Heart right ventricle (tissue), 16 donors: ENCODE results near the gene RERG. TPM values are rescaled to one million over a fixed set of nuclear protein-coding genes. Genes with fewer than 3 reads are reported as not detected.

Experiments
- ATAC-seq, 8 donors: fragments of 200-7000 bp; cut with Tn5 transposase; one replicate each; pipeline ENCODE4 v1.9.1; 2020; ENCODE audit warnings: mild to moderate bottlenecking in 8 of 8, moderate library complexity in 8 of 8, moderate number of reproducible peaks in 1 of 8
- DNase-seq, 2 donors: peaks; one replicate each; pipeline ENCODE4 v3.0.0-alpha.2; 2020
- H3K27ac ChIP-seq, 10 donors: fragments of 200-600 bp; sonication (generic) in 2 of 10; one replicate each; pipeline versions ENCODE4 v1.5.0 to v1.8.0; 2020 to 2022; ENCODE audit warnings: mild to moderate bottlenecking in 3 of 10
- H3K27me3 ChIP-seq, 7 donors: fragments of 200-600 bp; one replicate each; pipeline ENCODE4 v1.8.0; 2021 to 2022; ENCODE audit warnings: mild to moderate bottlenecking in 2 of 7
- H3K36me3 ChIP-seq, 9 donors: fragments of 200-600 bp; sonication (generic) in 1 of 9; one replicate each; pipeline versions ENCODE4 v1.5.0 to v1.8.0; 2020 to 2022; ENCODE audit warnings: mild to moderate bottlenecking in 2 of 9
- H3K4me1 ChIP-seq, 9 donors: fragments of 200-600 bp; sonication (generic) in 1 of 9; one replicate each; pipeline versions ENCODE4 v1.5.0 to v1.8.0; 2020 to 2022; ENCODE audit warnings: mild to moderate bottlenecking in 4 of 9
- H3K4me3 ChIP-seq, 10 donors: fragments of 200-600 bp; sonication (generic) in 2 of 10; one replicate each; pipeline versions ENCODE4 v1.5.0 to v1.8.0; 2020 to 2022; ENCODE audit warnings: mild to moderate bottlenecking in 7 of 10, moderate library complexity in 2 of 10
- H3K9me3 ChIP-seq, 11 donors: fragments of 200-600 bp in 10 of 11; sonication (generic) in 2 of 11; one replicate each; pipeline versions ENCODE4 v1.5.0 to v1.8.0; 2013 to 2022; ENCODE audit warnings: mild to moderate bottlenecking in 2 of 11, control low read depth in 1 of 11, moderate library complexity in 1 of 11
- WGBS, 2 donors: extraction: QIAGEN DNeasy Blood & Tissue Kit; methylation state at CpG; one replicate each; pipeline ENCODE4 v1.1.7; 2013; ENCODE audit warnings: inconsistent platforms in 1 of 2; 5-methylcytosine and 5-hydroxymethylcytosine counted together
- intact Hi-C, 10 donors: fragments of 100-400 bp; cut with DNase I; formaldehyde crosslinking; loops; one replicate each; pipeline versions ENCODE4 v1.11.1 to v1.14.2; 2022
- polyA plus RNA-seq, 2 donors: library from polyadenylated mRNA; stranded (reverse); fragments of 200-250 nt; gene quantifications; one replicate each; pipeline ENCODE4 v1.2.3, GENCODE V29; 2013
- total RNA-seq, 10 donors: library from RNA; stranded (reverse); fragmentation: NEBNext Ultra II Directional in 3 of 10; extraction: Animal tissue kit (Norgen Biotek cat#: 25700) in 3 of 10; gene quantifications; one replicate each; pipeline versions ENCODE4 v1.2.1 to v1.2.4, GENCODE V29; 2021 to 2023
- TF ChIP-seq, protein P1 (sequence below), 9 donors: fragments of 200-600 bp; sonication (generic) in 2 of 9; IDR thresholded peaks; one replicate each; pipeline versions ENCODE4 v1.5.0 to v1.8.0; 2021 to 2022; ENCODE audit warnings: antibody characterized with exemption in 9 of 9, mild to moderate bottlenecking in 5 of 9, moderate library complexity in 1 of 9
- donor health status: Arrhythmogenic right ventricular cardiomyopathy.
- donor health status: ischemic (EF 13 %, LVEDD 7.1; RV severe dilation, severe dysfunction).
- donor health status: healthy with polysubstance abuse.
- donor health status: DM: no; HTN: yes; CAD: no.
- donor health status: DM: no; HTN: no; CAD: no.
- donor health status: ischemic (EF 25% LVEDD 6.9; RV normal size, moderate dysfunction).
- donor health status: ischemic (EF 25% LVEDD 5.7; RV mildly dilated, moderate dysfunction).
- donor health status: healthy.
- donor health status: DM: yes; HTN: yes; CAD: no.
- donor health status: Ischemic cardiomyopathy.
- donor health status: ischemic (EF 35%, LVEDD 5.7; RV mildly dilated, moderate dysfunction).
- donor health status: nonischemic (EF 11% LVEDD 7.7; RV severe dilation, severe dysfunction).
- donor health status: DM: yes; HTN: yes; CAD: no.
- donor health status: PGD.
- donor health status: ischemic (EF 29% LVEDD 5.4; RV normal size, mild dysfunction).
- donor health status: nonischemic (EF 23%, LVEDD 6.1; RV moderate dilation, normal function).

RERG gene
- total and polyA plus RNA-seq, 12 donors = 2.1 to 9.7 (median 2.7) TPM

DNA sequence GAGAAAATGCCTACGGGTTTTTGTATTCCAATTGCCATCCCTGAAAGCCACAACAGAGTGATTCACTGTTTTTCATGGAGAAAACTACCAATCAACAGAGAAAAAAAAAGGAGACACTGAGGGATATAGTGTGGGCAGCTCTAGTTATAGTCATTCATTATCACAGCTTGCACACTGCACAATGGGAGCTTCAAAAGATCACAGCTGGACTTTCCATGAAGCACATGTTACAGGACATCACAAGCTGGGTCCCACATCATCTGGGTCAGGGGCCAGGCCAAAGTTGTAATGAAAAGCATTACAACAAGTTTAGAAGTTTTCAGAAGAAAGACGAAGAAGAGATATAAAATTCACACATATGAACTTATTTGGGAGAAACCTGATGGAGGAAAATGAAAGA lies 41.5 kb downstream of the RERG start:
- H3K27me3 ChIP-seq = peaks cover 0 to 4% (median 0%) of the 10 kb centered on the region in 7 donors
- H3K9me3 ChIP-seq = peaks cover 0 to 6% (median 0%) of the 10 kb centered on the region in 11 donors
- TF ChIP-seq, protein P1, sequence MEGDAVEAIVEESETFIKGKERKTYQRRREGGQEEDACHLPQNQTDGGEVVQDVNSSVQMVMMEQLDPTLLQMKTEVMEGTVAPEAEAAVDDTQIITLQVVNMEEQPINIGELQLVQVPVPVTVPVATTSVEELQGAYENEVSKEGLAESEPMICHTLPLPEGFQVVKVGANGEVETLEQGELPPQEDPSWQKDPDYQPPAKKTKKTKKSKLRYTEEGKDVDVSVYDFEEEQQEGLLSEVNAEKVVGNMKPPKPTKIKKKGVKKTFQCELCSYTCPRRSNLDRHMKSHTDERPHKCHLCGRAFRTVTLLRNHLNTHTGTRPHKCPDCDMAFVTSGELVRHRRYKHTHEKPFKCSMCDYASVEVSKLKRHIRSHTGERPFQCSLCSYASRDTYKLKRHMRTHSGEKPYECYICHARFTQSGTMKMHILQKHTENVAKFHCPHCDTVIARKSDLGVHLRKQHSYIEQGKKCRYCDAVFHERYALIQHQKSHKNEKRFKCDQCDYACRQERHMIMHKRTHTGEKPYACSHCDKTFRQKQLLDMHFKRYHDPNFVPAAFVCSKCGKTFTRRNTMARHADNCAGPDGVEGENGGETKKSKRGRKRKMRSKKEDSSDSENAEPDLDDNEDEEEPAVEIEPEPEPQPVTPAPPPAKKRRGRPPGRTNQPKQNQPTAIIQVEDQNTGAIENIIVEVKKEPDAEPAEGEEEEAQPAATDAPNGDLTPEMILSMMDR (IDR thresholded peaks at IDR 0.05) = no peak
- H3K36me3 ChIP-seq = no peaks in the 10 kb centered on the region
- DNase-seq (peak in 1 of 2 donors; percentile 21), ATAC-seq (peak in 5 of 8 donors; percentile 49 to 82 (median 76))
- H3K4me3 ChIP-seq = no peak overlapping the region
- WGBS, 2 donors = 63 to 77% methylated on average over 2 of the region's 2 CpGs
- intact Hi-C loops = loop anchor here in 1 of 10 donors (5.0 kb wide), 1 partner anchor 38 kb away; no protein-coding TSS in a partner anchor
- peaks cover 0 to 18% (median 7%) of the 10 kb centered on the region in 9 donors for H3K4me1 ChIP-seq
- peak overlapping the region in 6 of 10 donors; percentile 44 to 64 (median 60) for H3K27ac ChIP-seq

DNA sequence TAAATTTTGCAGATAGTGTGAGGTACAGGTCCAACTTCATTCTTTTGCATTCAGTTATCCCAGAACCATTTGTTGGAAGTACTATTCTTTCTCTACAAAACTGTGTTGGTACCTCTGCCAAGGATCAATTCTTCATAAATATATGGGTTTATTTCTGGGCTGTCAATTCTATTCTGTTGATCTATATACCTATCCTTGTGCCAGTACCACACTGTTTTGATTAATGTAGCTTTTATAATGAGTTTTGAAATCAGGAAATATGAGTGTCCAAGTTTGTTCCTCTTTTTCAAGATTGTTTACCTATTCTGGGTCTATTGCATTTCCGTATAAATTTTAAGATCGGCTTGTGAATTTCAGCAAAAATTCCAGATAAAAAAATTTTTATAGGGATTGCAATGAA lies 48.1 kb downstream of the RERG start:
- TF ChIP-seq, protein P1 (IDR thresholded peaks at IDR 0.05) = no peak
- ATAC-seq (no peak), DNase-seq (no peak)
- Histone ChIP-seq H3K9me3 (peaks cover 0 to 18% (median 0%) of the 10 kb centered on the region in 11 donors), H3K4me3 (no peak overlapping the region), H3K36me3 (no peaks in the 10 kb centered on the region), H3K27me3 (peaks cover 0 to 2% (median 0%) of the 10 kb centered on the region in 7 donors), H3K4me1 (peaks cover 0 to under 1% (median 0%) of the 10 kb centered on the region in 9 donors), H3K27ac (no peak overlapping the region)
- WGBS, 2 donors = 97 to 99% methylated on average over 2 of the region's 2 CpGs
- intact Hi-C loops = no loop called here

DNA sequence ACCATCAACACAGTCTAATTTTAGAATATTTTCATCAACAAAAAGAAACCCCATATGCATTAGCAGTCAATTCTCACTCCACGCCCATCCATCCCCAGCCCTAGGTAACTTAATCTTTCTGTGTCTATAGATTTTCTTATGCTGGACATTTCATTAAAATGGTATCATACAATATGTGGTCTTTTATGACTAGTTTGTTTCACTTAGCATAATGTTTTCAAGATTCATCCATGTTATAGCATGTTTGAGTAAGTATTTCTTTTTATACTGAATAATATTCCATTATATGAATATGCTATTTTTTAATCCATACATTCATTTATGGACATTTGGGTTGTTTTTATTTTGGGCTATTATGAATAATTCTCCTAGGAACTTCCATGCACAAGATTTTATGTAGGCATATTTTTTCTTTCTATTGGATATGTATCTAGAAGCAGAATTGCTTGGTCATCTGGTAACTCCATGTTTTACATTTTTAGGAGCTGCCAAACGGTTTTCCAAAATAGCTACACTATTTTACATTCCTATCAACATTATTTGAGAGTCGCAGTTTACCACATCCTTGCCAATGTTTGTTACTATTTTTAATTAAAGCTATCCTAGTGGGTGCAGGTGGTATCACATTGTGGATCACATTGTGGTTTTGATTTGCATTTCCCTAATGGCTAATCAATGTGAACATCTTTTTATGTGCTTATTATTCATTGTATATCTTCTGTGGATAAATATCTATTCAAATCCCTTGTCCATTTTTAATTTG lies 49.0 kb downstream of the RERG start:
- Histone ChIP-seq H3K9me3 (peaks cover 0 to 18% (median 0%) of the 10 kb centered on the region in 11 donors), H3K4me3 (no peak overlapping the region), H3K27ac (no peak overlapping the region), H3K36me3 (no peaks in the 10 kb centered on the region), H3K27me3 (no peaks in the 10 kb centered on the region), H3K4me1 (peaks cover 0 to 10% (median 0%) of the 10 kb centered on the region in 9 donors)
- intact Hi-C loops = no loop called here
- WGBS, 2 donors = 71 to 76% methylated on average over 3 of the region's 3 CpGs
- TF ChIP-seq, protein P1 (IDR thresholded peaks at IDR 0.05) = peak in 1 of 9 donors; percentile 12
- no peak for DNase-seq
- no peak for ATAC-seq

DNA sequence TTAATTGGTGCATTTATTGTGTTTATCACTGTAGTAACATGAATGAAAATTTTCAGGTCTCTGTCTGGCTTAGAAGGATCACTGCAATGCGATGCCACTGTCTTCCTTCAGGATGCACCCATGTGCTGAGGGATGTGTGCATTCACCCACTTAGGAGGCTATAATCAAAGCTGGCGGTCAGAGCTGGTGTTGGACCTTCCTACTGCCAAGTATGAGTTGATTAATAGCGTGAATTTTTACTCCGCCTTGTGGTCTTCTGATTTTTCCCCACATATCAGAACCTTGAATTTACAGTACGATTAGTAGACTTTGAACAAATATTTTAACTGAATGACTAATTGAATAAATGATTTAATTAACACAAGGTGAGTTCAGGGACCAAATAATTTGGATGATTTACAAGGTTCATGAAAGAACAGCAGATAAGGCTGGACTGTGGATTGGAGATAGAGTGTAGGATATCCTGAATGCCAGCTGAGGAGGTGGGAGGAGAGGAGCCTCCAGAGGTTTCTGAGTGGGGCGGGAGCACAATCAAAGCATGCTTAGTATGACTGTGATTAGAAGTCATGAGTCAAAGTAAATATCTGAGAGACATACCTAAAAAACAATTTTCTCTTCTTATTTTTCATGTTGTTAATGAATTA lies 50.1 kb downstream of the RERG start:
- DNase-seq (no peak), ATAC-seq (no peak)
- Histone ChIP-seq H3K27ac (peak overlapping the region in 1 of 10 donors; percentile 33), H3K27me3 (no peaks in the 10 kb centered on the region), H3K4me1 (peaks cover 0 to 11% (median 0%) of the 10 kb centered on the region in 9 donors), H3K36me3 (no peaks in the 10 kb centered on the region), H3K9me3 (peaks cover 0 to 18% (median 0%) of the 10 kb centered on the region in 11 donors), H3K4me3 (no peak overlapping the region)
- intact Hi-C loops = no loop called here
- TF ChIP-seq, protein P1 (IDR thresholded peaks at IDR 0.05) = no peak
- 76 to 79% methylated on average over 6 of the region's 6 CpGs for WGBS, 2 donors
